Smooth muscle cell of the brain vasculature (primary cell): Measurements from ENCODE around the gene PSD2.

Experiments used
- DNase-seq: peaks from one replicate; pipeline ENCODE4 v3.0.0-alpha.2; 2012; ENCODE audit warnings: low read depth, low spot score

Gene PSD2

DNA sequence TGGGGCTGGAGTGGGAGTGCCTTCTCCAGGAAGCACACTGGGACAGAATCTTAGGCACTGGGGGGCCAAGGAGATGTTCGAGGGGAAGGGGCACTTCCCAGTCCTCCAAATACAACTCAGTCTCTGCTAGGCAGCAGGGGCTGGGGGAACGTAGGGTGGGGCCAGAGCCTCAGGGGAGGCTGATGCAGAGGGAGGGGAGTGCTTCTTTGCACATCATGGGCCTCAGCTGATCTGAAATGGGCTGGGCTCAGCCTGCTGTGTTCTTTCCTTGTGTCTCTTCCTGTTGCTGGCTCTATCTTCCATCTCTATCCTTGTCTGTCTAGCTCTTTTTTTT is 15.6 kb downstream of the PSD2 start:
- DNase-seq: no peak

DNA sequence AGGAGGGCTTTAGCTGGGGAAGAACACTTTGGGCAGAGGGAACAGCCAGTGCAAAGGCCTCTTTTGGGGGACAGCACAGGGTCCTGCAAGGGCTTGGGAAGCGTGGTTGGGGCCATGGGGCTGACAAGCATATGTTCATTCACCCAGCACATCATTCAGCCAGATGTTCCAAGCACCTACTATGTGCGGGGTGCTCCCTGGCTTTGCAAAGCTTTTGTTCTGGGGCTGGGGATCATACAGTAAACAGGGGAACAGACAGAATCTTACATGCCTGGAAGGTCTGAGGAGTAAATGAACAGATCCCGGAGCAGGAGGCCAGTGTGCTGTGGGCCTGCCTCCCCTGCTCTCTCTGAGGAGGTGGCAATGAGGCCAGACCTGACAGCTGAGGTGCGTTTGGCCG is 16.7 kb downstream of the PSD2 start:
- DNase-seq: no peak

DNA sequence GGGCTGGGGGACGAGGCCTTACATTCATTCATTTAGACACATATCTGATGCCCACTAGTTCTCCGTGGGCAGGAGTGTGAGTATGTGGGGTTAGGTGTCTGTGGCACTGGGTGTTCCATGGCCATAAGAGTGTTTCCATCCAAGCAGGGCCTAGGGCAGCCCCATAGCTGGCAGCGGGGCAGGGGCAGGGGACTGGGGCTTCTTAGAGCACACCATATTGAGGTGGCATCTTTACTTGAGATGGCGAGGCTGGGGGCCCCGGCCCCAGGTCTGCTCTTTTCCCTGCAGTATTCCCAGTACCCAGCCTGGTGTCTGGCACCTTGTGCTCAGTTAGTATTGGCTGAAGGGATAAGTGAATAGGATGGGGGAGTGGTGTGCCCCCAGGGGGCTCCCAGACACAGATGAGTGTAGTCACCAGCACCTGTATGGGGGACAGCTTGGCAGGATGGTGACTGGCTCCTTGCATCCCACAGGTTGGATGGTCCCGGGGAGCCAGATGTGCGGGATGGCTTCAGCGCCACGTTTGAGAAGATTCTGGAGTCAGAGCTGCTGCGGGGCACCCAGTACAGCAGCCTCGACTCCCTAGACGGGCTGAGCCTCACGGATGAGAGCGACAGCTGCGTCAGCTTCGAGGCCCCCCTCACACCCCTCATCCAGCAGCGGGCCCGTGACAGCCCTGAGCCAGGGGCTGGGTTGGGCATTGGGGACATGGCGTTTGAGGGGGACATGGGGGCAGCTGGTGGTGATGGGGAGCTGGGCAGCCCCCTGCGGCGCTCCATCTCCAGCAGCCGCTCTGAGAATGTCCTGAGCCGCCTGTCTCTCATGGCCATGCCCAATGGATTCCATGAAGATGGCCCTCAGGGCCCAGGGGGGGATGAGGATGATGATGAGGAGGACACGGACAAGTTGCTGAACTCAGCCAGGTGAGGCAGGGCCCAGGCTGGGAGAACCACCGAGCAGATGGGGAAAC is 17.5 kb downstream of the PSD2 start:
- no peak for DNase-seq

DNA sequence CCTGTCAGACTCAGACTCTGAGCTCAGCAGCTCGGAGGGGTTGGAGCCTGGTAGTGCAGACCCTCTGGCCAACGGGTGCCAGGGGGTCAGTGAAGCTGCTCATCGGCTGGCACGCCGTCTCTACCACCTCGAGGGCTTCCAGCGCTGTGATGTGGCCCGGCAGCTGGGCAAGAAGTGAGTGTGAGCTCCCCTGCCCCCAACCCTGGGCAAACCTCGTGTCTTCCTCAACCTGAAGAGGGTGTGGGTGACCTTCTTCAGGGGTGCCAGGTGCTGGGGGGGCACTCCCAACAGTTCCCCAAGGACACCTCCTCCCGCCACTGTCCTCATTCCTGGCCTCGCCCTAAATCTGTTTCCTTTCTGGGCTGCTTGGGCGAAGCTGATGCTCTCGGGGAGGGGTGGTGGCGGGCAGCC is 18.6 kb downstream of the PSD2 start:
- DNase-seq: no peak

DNA sequence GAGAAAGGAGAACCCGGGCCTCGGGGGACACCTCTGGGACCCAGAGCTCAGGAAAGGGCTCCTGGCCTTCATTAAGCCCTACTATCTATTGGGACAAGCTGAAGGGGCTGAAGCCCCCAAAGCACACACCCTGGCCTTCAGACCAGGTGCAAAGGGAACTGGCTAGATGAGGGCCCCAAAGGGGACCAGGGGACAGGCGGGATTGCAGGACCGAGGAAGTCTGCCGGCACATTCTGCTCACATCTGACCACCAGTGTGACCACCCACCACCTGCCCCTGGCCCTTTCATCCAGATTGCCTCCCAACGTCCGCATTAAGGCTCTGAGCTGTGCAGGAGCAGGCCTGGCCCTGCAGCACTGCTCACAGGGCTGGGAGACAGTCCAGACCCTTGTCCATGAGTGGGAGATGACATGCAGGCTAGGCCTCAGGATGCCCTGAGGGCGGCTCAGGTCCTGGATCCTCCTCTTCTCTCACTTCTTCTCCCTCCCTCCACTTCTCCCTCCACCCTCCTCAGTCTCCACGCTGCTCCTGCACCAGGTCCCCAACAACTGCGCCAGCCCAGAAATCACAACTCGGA is 19.2 kb downstream of the PSD2 start:
- no peak for DNase-seq

DNA sequence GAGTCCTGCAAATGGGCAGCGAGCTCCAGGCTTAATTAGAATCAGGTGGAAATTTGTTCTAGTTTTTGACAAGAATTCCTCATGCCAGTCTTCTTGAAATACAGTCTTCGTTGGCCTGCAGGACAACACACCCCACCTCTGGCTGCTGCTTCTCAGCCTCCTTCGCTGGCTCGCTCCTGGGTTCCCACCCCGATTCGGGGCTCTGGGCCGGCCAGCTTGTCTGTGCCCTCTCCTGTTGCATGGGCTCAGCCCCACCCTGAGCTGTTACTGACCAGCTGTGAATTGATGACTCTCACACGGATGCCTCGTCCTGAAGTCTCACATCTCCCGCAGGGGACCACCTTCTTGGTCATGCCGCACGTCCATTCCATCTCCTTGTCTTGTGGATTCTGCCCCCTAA is 21.0 kb downstream of the PSD2 start:
- DNase-seq: no peak

DNA sequence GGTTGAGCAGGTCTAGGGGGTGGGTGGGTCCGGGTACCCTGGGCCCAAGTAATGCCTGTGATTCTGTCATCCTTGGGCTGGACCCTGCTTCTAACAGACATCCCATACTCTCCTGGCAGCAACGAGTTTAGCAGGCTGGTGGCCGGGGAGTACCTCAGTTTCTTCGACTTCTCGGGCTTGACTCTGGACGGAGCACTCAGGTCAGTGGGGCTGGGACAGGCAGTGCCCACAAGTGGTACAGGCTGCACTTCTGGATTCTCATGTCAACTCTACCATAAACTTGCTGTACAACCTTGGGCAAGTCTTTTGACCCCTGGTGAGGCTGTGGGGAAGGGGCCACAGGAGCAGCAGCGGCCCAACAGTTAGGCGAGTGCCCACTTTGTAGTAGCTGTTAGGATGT is 21.8 kb downstream of the PSD2 start:
- no peak for DNase-seq

DNA sequence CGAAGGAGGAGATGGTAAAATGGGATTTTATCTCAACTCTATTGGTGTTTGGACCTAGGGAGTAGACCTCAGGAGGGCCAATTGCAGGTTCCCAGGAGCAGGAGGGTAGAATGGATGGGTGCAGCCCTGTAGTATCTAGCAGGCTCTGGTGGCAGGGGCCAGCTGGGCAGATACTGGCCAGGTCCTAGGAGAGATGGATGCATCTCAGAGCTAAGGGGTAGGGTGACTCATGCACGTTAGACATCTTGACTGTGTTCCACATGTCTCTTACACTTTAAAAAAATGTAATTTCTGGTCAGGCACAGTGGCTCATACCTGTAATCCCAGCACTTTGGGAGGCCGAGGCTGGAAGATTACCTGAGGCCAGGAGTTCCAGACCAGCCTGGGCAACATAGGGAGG is 22.4 kb downstream of the PSD2 start:
- DNase-seq: no peak

DNA sequence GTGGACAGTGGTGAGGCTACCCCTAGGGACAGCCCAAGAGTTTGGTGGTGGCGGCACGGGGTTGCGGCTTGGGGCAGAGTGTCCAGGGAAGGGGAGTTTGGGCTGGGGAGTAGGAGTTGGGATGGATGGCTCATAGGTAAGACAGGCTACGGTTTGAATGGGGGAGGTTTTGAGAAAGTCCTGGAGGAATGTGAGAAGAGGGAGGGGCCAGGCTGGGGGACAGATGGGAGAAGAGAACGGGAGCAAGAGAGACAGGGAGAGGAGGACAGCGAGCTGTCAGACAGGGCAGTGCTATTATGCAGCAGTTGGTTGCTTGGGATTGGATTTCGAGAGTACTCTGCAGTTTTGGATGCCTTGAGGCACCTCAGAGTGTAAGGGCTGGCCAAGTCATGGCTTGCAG is 24.5 kb downstream of the PSD2 start:
- DNase-seq: no peak

DNA sequence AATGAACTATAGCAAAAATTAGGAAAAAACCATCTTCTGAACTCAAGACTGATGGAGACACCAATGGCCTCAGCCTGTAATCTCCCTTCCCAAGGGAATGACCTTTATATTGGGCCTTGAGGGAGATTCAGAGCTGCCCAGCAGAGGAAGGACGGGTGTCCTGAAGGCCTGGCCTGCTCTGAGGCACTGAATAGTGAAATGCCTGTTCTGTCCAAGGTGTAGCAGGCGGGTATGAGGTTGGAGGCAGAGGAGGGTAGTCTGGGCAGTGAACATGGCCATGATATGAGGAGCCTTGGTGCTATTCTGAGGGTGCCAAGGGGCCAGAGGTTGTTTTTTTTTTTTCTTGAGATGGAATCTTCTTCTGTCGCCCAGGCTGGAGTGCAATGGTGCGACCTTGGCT is 25.0 kb downstream of the PSD2 start:
- no peak for DNase-seq

DNA sequence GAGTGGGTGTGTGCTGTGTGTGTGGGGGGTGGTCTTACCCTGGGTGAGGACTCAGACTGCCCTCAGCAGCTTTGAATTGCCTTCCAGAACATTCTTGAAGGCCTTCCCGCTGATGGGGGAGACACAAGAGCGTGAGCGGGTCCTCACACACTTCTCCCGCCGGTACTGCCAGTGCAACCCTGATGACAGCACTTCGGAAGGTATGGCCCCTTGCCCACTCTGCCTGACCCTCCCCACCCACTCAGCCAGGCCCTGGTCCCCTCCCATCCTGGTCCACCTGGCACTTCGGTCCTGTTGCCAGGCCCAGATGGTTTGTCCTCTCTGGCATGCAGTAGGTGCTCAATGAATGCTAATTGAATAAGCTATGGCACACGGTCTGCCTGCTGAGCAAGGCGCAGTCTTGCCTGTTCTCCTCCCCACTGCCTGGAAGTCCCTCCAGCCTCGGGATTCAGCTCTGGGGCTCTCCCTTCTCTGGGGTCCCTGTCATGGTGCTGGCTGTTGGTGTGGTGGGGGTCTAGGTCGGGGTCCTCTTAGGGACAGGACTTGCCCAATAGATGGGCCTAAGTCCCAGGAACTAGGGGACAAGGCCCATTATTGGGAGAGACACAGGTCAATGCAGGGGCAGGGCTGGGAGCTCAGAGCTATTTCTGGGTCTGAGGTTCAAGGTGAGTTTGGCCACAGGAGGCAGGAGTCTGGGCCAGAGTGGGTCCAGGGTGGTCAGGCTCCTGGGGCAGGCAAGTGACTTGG is 26.4 kb downstream of the PSD2 start:
- no peak for DNase-seq

DNA sequence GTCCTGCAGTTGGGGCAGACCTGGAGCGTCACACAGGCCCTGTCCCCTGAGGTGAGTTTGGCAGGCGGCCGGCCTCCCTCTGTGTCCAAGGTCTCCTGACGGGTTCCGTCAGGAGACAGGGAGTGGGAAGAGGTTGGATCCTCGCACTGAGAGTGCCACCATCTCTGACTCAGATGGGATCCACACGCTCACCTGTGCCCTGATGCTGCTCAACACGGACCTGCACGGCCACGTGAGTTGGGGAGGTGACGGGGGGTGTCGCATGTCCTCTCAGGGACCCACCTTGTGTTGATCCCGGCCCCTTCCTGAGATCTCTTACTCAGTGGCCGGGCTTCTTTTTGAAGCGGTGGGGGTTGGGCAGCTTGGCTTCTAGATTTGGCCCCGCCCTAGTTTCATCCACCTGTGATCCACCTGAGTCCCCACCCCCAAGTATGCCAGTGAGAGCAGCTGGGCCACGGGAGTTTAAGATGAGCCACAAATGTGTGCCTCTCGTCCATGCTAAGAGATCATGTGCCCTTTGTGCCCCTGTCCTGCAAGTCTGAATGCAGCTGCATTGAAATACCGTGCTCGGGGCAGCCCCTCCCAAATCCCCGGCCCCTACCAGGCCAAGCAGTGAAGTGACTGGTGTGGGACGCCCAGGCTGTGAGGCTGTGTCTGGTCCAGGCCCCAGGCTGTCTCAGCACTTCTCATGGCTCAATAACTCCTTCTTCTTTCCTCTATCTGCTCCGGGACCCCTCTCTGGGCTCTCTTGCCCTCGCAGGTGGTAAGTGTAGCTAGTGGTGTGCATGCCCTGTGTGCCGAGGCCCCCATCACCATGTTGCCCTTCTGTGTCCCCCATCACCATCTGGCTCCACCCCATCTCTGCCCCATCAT is 27.2 kb downstream of the PSD2 start:
- DNase-seq: no peak

DNA sequence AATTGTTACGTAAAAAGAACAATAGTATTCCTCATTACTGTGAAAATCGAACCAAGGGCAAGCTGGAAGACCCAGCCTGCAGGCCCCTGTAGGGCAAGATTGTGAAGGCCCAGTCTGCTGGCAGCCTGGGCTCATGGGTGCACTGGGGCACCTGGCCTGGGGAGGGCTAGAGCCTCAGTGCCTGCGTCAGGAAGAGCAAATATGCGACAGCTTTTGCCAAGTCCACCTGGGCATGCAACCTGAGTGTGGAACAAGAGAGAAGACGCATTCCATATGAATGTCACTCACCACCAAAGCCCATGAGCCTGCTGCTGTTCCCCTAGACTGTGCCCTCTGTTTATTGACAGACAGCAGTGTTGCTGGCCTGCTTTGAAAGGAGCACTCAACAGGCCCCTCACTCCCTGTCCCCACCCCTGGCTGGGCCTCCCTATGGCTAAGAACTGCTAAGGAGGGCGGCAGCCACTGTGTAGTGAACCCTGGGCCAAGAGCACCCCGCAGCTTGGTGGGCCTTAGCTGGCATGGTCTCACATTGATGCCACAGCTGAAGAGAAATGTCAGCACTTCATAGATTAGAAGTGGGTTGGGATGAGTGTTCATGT is 28.2 kb downstream of the PSD2 start:
- DNase-seq: no peak

DNA sequence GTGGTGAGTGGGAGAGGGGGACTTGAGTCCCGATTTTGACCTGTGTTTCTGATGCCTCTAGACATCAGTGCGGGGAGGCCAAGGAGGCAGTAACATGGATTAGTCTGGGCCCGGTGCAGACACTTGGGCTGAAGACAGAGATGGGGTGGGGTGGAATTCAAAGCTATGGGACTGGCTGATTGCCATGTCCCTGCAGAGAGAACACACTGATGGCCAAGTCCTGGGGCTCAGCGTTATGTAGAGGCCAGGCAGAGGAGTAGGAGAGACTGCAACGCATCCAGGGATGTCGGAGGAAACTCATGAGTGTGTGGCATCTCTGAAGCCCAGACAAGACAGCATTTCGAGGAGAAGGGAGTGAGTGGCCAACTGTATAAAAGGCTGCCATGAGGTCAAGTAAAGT is 30.1 kb downstream of the PSD2 start:
- DNase-seq: no peak

DNA sequence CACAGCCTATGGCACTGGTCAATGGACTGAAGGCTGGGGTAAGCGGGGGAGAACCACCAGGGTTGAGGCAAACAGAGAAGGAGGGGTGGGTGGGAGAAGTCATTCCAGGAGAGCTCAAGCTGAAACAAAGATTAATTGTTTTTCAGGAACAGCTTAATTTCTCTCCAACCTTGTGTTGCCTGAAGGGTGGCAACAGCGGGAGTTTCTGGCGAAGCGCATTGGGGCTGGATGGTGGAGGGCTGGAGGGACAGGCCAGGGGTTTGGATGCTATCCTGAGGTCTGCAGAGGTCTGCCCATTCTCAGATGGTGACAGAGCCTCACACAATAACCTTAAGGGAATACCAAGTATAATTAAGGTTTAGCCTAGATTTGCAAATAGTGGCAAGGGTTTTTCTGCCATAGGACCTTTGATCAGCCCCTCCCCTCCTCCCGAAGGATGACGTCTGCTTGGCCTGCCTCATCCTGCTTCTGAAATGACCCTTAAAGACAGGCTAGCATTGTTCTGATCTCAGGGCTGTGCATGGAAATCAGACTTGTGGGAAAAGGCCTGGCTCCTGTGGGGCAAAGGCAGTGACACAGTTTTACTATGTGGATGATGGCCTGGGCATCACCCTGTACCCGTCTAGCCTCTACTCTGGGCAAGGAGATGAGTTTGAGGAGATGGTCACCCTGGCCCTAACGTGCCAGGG is 32.7 kb downstream of the PSD2 start:
- no peak for DNase-seq

DNA sequence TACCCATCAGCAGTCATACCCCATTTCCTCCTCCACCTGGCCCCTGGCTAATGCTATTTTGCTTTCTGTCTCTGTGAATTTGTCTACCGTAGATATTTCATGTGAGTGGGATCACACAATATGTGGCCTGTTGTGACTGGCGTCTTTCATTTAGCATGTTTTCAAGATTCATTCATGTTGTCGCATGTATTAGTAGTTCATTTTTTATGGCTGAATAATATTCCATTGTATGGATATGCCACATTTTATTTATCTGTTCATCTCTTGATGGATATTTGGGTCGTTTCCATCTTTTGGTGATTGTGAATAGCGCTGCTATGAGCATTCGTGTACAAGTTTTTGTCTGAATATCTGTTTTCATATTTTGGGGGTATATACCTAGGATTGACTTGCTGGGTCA is 33.9 kb downstream of the PSD2 start:
- DNase-seq: no peak

DNA sequence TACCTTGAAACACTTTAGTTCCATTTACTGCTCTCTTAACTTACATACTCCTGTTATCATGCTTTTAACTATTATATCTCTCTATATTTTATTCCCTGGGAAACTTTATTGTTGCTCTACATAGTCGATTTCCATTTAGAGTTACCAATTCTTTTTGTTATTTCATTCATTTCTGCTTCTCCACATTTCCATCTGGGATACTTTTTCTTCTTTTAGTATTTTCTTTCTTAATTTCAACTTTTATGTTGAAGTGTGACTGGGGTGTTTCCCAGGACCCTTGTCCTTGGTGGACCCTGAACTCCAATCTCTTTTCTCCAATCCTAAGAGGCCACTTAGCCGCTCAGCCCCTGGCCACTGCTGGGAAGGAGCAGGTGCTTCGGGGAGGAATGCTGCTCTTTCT is 36.0 kb downstream of the PSD2 start:
- DNase-seq: no peak

DNA sequence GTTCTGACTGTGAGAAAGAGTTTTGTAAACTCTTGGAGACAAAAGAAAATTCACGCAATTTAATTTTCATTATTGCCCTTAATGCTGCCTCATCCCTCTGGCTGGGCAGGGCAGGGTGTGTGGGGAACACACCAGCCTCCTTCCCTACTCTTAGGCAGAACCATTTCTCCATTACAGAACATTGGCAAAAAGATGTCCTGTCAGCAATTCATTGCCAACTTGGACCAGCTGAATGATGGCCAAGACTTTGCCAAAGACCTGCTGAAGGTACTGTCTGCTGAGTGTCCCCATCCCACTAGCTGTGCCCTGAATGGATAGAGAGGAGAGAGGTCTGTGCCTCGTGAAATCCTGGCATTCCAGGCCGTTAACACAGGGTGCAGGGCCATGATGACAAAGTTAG is 37.9 kb downstream of the PSD2 start:
- no peak for DNase-seq

DNA sequence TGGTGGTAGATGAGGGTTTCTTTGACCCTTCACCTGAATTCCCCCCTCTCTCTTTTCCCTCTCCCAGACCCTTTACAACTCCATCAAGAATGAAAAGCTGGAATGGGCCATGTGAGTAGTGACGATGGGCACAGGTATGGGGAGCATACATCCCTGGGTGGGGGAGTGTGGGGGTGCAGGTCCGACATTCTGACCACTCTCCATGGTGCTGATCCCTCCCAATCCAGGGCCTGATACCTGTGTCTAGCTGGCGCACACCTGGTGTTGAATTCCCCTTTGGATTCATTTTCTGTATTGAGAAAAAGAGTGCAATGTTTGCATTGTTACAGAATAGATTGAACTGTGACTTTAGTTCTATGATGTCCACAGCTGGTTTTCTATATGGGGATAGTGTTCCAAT is 40.0 kb downstream of the PSD2 start:
- no peak for DNase-seq

DNA sequence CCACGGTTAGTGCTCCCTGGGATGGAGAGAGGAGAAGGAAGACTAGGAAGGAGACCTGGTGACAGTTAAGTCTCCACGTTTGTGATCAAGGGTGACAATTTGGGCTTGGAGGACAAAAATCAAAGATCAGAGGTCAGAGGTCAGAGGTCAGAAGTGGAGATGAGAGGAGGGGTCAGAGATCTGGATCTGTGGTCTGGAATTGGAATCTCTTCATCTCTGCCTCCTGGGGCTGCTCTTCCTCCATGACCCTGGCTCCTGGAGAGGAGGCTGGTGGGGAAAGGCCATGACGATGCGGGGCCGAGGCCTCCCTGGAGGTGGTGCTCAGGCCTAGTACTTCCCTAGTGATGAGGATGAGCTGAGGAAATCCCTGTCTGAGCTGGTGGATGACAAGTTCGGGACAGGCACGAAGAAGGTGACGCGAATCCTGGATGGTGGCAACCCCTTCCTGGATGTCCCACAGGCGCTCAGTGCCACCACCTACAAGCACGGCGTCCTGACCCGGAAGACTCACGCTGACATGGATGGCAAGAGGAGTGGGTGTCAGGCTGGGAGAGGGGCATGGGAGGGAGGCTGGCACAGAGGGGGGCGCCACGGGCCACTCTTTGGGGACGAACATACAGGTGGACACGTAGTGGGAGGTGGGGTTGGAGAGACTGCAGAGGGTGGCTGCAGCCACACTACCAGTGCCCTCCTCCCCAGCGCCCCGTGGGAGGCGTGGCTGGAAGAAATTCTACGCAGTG is 41.0 kb downstream of the PSD2 start:
- no peak for DNase-seq
